Ammon's horn (tissue), 1 donor: Measurements from ENCODE around the gene DPYSL4.

ENCODE experiments used
- DNase-seq: peaks from one replicate; pipeline ENCODE4 v3.0.0-alpha.2; 2016; ENCODE audit warnings: low spot score

The DPYSL4 gene

DNA sequence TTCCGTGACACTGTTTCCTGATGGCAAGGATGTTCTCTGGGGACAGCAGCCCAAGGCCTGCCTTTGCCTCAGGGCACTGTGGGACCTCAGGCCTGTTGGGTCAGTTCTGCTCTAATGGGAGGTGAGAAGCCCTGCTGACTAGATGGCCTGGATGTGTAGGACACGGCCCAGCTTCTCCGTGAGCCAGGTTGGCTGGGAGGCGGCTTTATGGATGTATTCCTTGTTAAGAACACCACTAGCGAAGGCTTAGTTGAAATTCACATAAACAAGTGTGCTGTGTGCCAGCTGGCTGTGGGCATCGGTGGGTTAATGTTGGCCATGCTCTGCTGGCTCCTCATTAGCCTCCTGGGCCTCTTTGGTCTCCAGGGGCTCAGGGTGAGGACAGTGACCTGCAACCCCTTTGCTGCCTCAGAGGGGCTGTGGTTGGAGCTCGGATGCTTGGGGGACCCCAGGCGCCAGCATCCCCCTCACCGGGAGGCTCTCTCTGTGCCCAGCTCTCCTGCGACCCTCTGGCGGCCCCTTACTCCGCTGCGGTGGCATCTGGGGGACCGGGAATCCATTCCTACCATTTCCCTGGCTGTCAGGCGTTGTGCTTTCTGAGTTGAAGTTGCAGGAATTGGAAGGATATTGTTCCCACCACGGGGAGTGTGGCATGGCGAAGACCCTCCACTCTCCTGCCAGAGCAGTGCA is 22.8 kb upstream of the DPYSL4 start:
- no peak for DNase-seq

DNA sequence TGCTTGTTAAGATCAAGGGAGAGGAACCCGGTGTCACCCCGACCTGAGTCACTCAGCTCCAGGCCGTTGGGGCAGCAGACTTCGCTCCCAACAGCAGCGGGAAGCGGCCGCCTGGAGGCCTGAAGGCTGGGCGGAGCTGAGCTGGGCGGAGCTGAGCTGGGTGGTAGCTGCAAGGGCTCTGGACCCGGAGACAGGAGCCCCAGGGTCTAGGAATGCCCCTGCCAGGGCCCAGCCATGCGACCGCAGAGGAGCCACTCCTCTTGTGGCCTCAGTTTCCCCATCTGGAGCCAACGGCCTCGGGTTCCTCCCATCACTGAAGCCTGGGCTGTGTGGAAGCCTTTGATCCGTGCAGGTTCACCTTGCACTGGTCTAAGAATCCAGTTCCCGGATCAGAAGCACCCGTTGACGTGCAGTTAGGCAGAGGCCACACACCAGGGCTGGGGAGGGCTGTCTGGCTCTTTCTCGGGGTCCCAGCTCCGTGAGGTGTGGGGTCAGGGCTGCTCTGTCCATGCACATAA is 21.9 kb upstream of the DPYSL4 start:
- DNase-seq: no peak

DNA sequence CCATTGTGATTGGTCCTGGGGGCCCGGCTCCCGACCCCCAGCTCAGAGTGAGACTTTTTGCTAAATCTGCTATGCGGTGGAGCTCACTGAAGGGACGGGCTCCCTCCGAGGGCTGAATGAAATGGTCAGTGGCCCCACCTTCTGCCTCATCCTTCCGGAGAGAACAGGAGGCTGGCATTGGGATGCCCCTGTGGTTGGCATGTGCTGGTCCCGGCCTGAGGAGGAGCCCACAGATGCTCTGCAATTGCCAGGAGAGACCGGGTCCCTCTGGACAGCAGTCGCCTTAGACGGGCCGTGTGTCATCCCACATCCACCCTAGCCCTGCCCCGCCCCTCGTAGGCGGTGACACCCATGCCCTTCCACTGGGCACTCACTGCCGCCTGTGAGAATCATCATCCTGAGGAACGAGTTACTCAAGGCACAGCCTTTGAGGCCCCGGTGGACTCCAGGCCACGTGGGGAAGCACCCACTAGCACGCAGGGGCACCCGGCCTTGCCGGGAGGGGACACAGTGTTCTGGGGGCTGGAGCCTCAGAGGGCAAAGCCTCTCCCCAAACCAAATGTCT is 21.2 kb upstream of the DPYSL4 start:
- DNase-seq: no peak

DNA sequence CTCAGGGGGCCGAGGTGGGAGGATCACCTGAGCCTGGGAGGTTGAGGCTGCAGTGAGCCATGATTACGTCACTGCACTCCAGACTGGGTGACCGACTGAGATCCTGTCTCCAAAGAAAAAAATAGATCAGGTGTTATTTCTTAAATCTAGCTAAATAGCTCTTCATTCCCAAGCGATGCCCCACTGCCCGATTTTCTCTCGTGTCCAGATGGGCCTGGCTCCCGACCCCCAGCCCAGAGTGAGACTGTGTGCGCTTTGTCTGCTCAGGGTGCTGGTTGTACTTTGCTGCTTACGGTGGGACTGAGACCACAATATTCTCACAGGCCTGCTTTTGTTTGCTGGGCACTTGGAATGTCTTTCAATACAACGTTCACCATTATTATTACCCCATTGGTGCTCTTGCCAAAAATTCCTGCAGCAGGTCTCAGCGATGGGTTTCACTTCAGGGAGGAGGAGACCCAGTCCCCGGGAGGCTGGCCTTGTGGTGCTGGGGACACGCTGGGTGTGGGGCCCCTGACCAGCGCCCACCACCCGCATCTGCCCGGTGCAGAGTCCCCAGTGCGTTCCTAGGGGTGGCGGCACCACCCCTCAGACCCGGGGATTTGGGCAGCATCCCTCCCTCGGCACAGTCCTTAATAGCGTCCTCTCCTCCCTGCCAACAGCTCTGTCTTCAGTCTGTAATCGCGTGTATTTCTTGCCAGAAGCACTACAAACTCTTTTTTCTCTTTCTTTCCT is 20.4 kb upstream of the DPYSL4 start:
- DNase-seq: no peak

DNA sequence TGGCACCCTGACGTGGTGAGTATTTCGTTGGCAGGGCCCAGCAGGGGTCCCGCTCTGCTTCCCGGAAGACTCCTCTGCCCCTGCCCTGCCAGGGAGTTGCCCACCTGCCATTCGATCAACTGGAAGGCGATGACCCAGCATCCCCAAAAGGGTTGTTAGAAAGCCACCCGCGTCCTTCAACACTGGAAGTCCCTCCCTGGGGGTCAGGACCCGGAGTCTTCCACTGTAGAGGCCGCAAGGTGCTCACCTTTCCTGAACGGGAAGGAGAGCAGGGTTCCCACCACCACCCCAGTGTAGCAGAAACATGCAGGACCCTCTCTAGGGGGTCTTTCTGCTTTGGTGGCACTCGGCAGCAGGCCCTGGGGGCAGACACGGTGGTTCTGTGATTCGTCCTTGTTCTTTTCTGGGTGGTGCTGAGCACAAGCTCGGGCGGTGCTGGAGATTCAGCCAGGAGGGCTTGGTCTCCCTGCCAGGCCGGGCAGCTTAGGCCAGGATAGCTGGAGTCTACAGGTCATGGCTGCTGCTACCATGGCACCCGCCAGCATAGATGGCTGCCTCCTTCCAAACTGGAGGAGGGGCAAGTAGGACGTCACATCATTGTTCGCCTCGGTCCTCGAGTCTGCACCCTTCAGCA is 19.6 kb upstream of the DPYSL4 start:
- DNase-seq: no peak

DNA sequence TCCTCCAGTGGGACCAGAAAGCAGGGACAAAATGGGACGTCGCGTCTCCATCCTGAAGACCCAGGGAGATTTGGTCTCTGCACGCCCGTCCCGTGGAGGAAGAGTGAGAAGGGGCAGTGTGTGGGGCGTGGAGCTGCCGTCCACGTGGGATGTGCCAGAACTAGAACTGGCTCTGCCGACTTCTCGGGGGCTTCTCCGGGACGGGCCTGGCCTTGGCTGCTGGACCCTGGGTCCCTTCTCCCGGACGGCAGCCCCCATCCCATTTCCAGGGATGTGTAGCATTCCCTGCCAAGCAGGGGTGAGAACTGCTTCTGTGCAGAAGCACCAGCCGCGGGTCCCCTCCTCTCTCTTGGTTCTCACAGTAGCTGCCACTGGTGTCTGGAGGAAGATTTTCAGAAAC is 18.8 kb upstream of the DPYSL4 start:
- DNase-seq: no peak

DNA sequence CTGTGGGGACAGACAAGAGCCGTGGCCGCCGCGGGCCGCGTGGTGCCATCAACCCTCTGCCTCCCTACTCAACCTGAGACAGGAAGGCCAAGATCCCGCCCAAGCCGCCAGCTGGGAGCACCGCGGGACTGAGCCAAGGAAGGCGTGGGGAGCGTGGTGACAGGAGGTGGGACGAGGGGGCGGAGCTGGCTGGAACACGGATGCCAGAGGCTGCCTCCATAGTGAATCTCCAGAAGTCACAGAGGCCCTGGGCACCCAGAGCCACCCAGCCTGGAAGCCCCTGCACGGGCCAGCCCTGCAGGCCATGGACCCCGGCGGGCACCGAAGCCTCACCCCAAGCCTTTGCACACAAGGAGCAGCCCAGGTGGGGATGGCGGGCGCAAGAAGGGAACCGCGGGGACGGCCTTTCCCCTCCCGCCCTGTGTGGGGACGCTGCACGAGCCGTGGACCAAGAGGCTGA is 18.1 kb upstream of the DPYSL4 start:
- DNase-seq: no peak

DNA sequence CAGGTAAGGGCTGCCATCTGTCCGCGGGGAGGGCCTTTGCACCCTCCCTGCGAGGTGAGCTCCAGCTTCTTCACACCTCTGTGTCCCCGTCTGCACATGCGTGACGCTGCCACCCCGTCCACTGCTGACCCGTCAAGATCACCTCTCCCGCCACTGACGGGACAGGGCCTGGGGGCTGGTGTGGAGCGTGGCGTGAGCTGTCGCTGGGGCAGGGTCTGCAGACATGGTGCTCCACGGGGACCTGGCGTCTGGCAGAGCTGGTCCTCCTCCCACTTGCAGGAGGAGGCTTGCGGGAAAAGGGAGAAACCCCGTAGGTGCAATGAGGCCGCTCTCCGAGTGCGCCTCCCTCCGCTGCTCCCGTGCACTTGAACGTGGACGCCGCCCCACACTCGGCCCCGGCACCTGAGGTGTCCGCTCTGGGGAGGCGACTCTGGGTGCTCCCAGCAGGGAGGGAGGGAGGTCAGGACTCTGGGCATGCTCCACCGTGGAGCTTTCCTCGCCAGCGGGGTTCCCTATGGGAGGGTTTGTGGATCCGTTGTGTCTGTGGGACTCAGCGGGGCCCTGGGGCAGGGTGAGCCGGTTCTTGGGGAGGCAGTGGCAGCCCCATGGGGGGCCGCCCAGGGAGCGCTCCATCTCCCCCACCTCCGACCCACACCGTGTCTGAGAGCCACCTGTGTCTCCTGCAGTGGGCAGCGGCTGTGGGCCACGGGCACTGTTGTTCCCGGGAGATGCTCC is 17.6 kb upstream of the DPYSL4 start:
- DNase-seq: no peak

DNA sequence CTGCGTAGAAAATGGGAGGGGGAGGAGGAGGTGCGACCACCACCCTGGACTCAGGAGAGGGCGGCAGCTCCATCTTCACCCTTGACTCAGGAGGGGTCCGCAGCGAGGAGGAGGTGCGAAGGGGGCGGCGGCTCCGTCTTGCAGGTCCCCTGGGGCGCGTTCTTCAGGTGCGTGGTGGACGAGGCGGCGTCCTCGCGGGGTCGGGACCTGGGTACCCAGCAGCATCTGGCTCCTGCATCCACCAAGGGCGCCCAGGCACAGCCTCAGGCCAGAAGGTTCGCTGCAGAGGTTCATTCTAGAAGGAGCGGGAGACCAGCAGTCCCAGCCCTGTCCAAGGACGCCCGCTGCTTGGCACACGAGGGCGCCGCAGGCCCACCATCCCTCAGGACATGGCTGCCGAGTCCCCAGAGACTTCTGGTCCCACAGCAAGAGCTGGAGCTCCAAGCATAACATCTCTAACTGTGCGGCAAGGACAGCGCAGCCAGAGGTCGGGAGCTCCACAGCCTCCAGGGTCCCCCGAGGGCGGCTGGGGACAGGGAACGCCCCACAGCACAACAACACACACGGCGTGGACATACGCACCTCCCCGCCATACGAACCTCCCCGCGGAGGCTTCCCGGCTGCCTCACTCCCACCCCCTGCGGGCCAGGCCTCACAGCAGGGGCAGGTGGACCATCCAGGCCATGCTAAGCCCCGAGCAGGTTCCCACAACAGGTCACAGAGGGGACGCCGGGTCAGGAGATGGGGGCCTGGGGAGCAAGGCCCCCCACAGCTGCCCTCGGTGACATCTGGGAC is 16.8 kb upstream of the DPYSL4 start:
- DNase-seq: no peak

DNA sequence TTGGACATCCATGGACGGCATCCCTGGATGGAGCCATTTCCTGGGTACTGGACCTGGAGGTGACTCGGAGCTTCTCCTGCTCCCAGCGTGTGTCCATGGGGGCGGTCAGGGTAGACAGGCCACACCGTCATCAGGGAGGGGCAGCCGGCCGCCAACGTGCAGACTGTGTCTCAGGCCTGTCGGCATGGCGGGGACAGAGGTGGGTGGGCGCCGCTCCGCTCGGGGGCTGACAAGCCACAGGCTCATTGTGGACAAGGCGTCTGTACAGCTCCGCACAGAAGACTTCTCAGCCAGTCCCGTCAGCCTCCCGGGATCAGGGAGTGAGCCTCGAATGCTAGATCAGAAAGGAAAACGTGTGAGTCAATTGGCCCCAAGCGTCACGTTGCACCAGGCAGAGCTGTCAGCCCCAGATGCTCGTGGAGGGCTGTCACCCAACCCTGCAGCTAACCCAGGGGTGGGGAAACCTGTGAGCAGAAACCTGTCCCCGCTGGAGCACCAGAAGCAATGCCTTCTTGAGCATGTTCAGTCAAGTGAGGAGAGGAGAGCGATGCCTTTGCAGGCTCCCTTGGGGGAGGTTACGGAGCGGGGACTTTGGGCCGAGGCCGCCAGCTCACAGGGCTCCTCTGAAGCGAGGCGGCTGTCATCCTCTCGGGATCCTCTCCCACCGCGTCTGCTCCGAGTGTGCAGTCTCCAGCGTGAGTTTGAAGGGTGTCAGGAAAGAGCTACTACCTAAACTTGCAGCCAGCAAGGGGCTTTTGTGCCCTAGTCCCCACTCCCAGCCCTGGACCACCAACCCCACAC is 16.0 kb upstream of the DPYSL4 start:
- no peak for DNase-seq

DNA sequence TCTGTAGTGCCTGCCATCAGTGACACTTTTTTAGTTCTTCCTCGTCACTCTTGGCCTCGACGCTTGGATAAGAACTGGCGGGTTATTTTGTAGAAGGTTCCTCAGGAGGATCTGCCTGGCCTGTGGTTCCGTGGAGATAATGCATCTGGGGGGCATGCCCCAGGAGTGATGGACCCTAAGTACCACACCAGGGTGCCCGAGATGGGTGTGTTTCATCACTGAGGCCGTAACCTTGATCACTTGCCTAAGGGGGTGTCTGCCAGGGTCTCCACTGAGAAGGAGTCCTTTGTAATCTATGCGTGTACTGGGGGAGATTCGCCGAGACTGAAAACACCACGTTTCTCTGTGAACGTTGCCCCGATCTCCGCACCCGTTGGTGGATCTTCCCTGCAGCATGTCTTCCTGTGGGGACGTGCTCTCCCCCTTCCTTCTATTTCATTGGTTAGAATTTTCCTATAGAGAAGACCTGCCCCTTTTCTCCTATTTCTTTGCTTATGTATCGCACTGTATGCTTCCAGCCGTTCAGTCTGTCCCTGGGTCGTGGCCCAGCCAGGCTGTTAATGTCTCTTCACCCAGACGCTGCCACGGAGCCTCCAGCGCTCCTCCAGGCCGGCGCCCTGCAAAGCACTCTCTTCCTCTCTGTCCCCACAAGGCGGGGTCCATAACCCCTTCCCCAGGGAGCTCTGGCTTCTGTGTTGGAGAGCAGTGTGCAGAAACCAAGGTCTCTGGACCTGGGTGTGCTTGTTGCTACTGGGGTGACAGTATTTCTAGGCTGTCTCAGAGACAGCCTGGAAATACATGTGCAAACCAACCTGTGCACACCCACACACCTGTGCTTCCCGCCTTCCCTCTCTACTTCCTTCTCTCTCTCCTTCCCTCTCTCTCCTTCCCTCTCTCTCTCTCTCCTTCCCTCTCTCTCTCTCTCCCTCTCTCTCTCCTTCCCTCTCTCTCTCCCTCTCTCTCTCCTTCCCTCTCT is 14.4 kb upstream of the DPYSL4 start:
- no peak for DNase-seq

DNA sequence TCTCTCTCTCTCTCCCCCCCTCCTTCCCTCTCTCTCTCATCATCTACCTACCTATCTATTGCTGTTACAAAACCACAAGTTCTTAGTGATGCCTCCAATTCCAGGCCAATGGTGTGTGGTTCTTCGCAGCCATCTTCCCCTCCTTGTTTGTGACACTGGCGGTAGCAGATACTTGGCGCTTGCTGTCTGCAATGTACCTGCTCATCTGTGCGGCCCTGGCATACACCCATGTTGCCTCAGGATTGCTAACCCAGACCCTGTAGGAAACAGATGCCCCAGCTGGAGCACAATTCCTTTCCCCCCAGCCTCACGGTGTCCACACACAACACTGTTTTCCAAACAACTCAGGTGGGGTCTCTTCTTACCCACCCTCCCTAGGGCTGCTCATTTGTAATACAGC is 13.6 kb upstream of the DPYSL4 start:
- DNase-seq: no peak

DNA sequence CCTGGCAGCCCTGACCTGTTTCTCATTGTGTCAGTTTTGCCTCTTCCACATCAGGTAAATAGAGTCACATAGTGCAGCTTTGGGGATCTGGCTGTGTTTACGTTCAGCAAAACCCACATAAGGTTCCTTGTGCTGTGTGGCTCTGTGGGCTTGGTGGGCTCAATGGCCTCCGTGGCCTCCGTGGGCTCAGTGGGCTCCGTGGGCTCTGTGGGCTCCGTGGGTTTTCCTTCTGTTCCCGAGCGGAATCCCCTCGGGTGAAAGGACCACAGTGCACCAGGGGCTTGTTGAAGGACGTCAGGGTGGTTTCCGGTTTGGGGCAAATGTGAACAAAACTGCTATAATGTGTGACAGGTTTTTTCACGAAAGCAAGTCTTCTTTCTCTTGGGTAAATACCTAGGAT is 12.5 kb upstream of the DPYSL4 start:
- no peak for DNase-seq

DNA sequence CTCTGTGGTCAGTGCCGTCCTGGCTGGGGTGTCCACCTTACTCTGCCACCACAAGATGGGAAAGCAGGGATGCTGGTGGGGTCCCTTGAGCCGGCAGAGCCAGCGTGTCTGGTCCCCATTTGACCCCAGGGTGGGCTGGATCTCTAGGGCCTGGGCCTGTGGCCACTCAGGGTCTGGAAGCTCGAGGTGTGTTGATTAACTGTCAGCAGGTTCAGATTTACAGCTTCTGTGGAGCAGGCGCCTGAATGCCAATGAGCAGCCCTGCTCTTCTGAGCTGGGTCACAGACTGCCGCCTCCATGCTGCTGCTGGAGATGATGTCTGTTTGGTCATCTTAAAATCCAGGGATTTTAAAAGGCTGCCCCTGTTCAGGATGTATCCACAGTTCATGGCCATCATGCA is 11.3 kb upstream of the DPYSL4 start:
- DNase-seq: no peak

DNA sequence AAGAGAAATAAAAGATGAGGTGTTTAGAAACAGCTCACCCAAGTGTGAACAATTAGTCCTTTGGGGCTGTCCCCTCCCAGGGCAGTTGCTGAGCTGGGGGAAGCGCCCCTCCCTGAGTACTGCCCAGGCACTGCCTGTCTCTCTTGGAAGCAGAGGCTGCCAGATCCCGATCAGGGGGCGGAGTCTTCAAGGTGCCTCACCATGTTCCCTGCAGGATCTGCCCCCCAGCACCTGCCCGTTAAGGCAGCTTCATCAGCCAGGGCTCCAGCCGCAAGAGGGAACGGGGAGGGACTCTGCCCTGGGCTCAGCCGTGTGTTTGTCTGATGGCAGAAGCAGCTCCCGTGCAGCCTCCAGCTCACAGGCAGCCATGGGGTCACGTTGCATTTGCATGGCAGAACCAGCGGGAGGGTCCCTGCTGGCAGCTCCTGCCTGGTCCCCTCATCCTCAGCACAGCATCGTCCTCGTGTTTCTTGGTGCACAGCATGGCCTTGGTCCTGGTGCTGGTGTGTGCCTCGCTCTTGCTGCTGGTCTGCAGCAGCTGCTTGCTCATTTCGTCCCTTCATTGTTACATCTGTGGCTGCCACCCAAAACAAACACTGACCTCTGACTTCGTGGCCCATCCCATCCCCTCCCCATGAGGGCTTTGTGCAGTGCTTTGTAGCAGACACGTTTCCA is 10.7 kb upstream of the DPYSL4 start:
- peak; percentile 90 for DNase-seq

DNA sequence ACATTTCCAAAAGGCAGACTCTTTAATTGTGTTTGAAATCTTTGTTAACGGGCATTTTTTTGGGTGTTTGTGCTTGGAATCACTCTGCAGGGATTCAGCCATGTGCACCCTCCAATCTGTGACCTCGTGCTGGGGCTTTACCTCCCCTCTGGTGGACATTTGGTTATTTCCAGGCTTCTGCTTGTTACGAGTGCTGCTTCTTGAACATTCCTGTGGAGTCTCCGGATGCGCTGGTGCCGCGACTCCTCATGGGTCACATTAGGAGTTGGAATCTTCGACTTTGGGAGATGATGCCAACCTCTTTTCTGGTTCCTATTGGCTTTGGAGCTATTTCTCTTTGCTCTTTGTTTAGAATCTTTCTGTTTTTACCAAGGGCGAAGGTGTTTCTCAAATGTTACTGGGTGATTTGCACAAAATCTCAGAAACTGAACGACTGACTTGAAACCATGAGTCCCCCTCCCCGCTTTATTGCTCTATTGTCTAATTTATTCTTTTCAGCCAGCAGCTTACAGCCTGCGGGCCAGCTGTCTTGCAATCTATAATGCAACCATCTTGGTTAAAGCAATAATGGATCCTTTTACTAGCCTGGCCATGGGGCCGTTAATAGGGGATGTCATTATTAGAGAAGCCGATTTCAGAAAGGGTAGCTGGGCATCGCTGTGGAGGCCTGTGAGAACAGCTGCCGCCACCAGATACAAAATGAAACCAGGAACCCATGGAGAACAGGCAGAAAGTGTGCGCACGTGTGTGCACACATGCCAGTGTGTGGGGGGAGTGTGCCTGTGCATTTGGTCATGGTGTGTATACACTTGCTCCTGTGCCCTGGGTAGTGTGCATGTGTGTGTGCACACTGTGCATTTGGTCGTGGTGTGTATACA is 9.9 kb upstream of the DPYSL4 start:
- no peak for DNase-seq

DNA sequence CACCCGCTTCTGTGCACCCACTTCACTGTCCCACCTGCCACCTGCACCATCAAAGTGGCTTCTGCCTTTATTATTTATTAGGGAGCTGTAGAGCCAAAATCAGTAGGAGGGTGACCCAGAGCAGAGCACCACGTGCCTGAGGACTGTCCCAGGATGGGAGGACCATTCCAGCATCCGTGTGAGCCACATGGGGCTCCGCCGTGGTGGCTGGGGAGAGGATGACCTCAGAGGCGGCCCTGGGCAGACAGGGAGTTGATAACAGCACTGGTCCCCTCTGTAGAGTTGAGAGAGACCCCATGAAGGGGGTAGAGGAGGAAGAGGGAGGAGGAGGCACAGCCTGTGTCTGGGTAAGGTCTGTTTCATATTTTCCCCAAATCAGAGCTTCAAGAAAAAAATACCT is 8.7 kb upstream of the DPYSL4 start:
- DNase-seq: no peak
